HepG2 (cell line): ENCODE data around the gene SIK2. TPM values are rescaled to one million over a fixed set of nuclear protein-coding genes. Genes with fewer than 3 reads are reported as not detected.
A peak's percentile ranks its signal among the peaks of the same experiment; 100 is the strongest.

Source experiments
- ARID2 ChIP-seq: sonication (generic); formaldehyde crosslinking; IDR thresholded peaks from 2 replicates; pipeline ENCODE4 v1.8.1; 2022; ENCODE audit warnings: mild to moderate bottlenecking, missing genetic modification reagents, borderline replicate concordance
- CHCHD3 ChIP-seq: sonication (generic); formaldehyde crosslinking; IDR thresholded peaks from 2 replicates; pipeline ENCODE4 v1.8.0; 2022; ENCODE audit warnings: mild to moderate bottlenecking, missing genetic modification reagents, moderate library complexity
- FOXA3 ChIP-seq: IDR thresholded peaks from 2 replicates; pipeline ENCODE4 v1.6.1; 2016; ENCODE audit warnings: missing genetic modification reagents, missing compliant biosample characterization
- GFI1 ChIP-seq: sonication (generic); formaldehyde crosslinking; IDR thresholded peaks from 2 replicates; pipeline ENCODE4 v1.5.0; 2020; ENCODE audit warnings: missing genetic modification reagents, mild to moderate bottlenecking, borderline replicate concordance
- HNF4G ChIP-seq, 2 experiments: sonication (generic) in 1 of 2; formaldehyde crosslinking in 1 of 2; IDR thresholded peaks; 2 replicates each; pipeline versions ENCODE4 v1.4.0 to v1.6.1; 2011 to 2020; ENCODE audit warnings: borderline replicate concordance in 2 of 2, low read depth in 2 of 2, mild to moderate bottlenecking in 2 of 2, low read length in 1 of 2, missing genetic modification reagents in 1 of 2, moderate library complexity in 1 of 2
- HOMEZ ChIP-seq: IDR thresholded peaks from 2 replicates; pipeline ENCODE4 v1.6.1; 2016; ENCODE audit warnings: low read depth
- IRF1 ChIP-seq: sonication (generic); formaldehyde crosslinking; IDR thresholded peaks from 2 replicates; pipeline ENCODE4 v1.4.0; 2020; ENCODE audit warnings: low read depth, mild to moderate bottlenecking, missing genetic modification reagents
- JDP2 ChIP-seq: sonication (generic); formaldehyde crosslinking; IDR thresholded peaks from 2 replicates; pipeline ENCODE4 v1.8.1; 2022; ENCODE audit warnings: missing genetic modification reagents, borderline replicate concordance
- MTA3 ChIP-seq: sonication (generic); formaldehyde crosslinking; IDR thresholded peaks from 2 replicates; pipeline ENCODE4 v1.4.0; 2020; ENCODE audit warnings: missing genetic modification reagents
- MTF1 ChIP-seq: sonication (generic); formaldehyde crosslinking; IDR thresholded peaks from 2 replicates; pipeline ENCODE4 v1.5.0; 2020; ENCODE audit warnings: missing genetic modification reagents
- NR1H2 ChIP-seq: sonication (generic); formaldehyde crosslinking; IDR thresholded peaks from 2 replicates; pipeline ENCODE4 v1.8.1; 2022; ENCODE audit warnings: low read depth, missing genetic modification reagents, borderline replicate concordance
- POLR2A ChIP-seq, 2 experiments: IDR thresholded peaks; 2 replicates each; pipeline ENCODE4 v1.6.1; 2011; ENCODE audit warnings: low read depth in 2 of 2, low read length in 2 of 2, mild to moderate bottlenecking in 1 of 2, moderate library complexity in 1 of 2; ENCODE audit not compliant: insufficient read depth in 1 of 2
- RBM22 ChIP-seq: fragments of 200-400 bp; formaldehyde crosslinking; optimal IDR thresholded peaks from 2 replicates; pipeline ENCODE3; 2017; ENCODE audit warnings: mild to moderate bottlenecking, low read length, moderate library complexity
- SMAD3 ChIP-seq: sonication (generic); formaldehyde crosslinking; IDR thresholded peaks from 2 replicates; pipeline ENCODE4 v1.4.0; 2020; ENCODE audit warnings: missing genetic modification reagents
- U2AF2 ChIP-seq: fragments of 200-400 bp; formaldehyde crosslinking; IDR thresholded peaks from 2 replicates; pipeline ENCODE4 v1.6.1; 2017; ENCODE audit warnings: low read depth, mild to moderate bottlenecking, low read length
- XRCC5 ChIP-seq: fragments of 200-400 bp; formaldehyde crosslinking; optimal IDR thresholded peaks from 2 replicates; pipeline ENCODE3; 2017; ENCODE audit warnings: mild to moderate bottlenecking, low read length
- ZMYM3 ChIP-seq: sonication (generic); formaldehyde crosslinking; IDR thresholded peaks from 2 replicates; pipeline ENCODE4 v1.5.1; 2020; ENCODE audit warnings: mild to moderate bottlenecking, missing genetic modification reagents
- ZNF230 ChIP-seq: sonication (generic); formaldehyde crosslinking; IDR thresholded peaks from 2 replicates; pipeline ENCODE4 v1.4.0; 2020; ENCODE audit warnings: mild to moderate bottlenecking, missing genetic modification reagents
- ZNF232 ChIP-seq: sonication (generic); formaldehyde crosslinking; IDR thresholded peaks from 2 replicates; pipeline ENCODE4 v1.4.0; 2020; ENCODE audit warnings: missing genetic modification reagents, borderline replicate concordance
- ZNF282 ChIP-seq: fragments of 450-650 bp; IDR thresholded peaks from 2 replicates; pipeline ENCODE4 v1.6.1; 2018; ENCODE audit not compliant: partially characterized antibody
- ZNF567 ChIP-seq: sonication (generic); formaldehyde crosslinking; IDR thresholded peaks from 2 replicates; pipeline ENCODE4 v1.8.1; 2023; ENCODE audit warnings: mild to moderate bottlenecking, missing genetic modification reagents, borderline replicate concordance
- ZNF670 ChIP-seq: sonication (generic); formaldehyde crosslinking; IDR thresholded peaks from 2 replicates; pipeline ENCODE4 v1.8.0; 2022; ENCODE audit warnings: mild to moderate bottlenecking, missing genetic modification reagents, borderline replicate concordance
- ZNF773 ChIP-seq: sonication (generic); formaldehyde crosslinking; IDR thresholded peaks from 2 replicates; pipeline ENCODE4 v1.4.0; 2020; ENCODE audit warnings: missing genetic modification reagents, borderline replicate concordance
- ZNF790 ChIP-seq: sonication (generic); formaldehyde crosslinking; IDR thresholded peaks from 2 replicates; pipeline ENCODE4 v1.8.0; 2022; ENCODE audit warnings: missing genetic modification reagents, mild to moderate bottlenecking, borderline replicate concordance
- polyA plus RNA-seq, 8 experiments: library from polyadenylated mRNA; depleted of rRNA in 3 of 8; stranded (reverse) in 7 of 8; unstranded in 1 of 8; fragments of >200 nt; fragmentation: Illumina TruSeq in 4 of 8; extraction: Trizol in 4 of 8; gene quantifications; 2 replicates each; pipeline versions ENCODE4 v1.2.1 to v1.2.3, GENCODE V29; 2011 to 2016; ENCODE audit warnings: low read depth in 4 of 8, missing spikeins in 1 of 8, mixed read lengths in 1 of 8; ENCODE audit not compliant: insufficient read depth in 1 of 8
- total RNA-seq, 5 experiments: library from RNA; depleted of rRNA; stranded (reverse); fragments of >200 nt; fragmentation: Illumina TruSeq; extraction: Trizol; gene quantifications; 2 replicates each; pipeline ENCODE4 v1.2.3, GENCODE V29; 2016; ENCODE audit warnings: low read depth in 1 of 5
- TF ChIP-seq, protein P1 (sequence below): sonication (generic); formaldehyde crosslinking; IDR thresholded peaks from 2 replicates; pipeline ENCODE4 v1.5.1; 2020; ENCODE audit warnings: missing genetic modification reagents, mild to moderate bottlenecking, borderline replicate concordance

Gene SIK2
- total and polyA plus RNA-seq, 2 of the 13 experiments (the other 11 are each of a cell fraction or from before 2014, with no cell fraction given) = 8.1 to 15.4 TPM

DNA sequence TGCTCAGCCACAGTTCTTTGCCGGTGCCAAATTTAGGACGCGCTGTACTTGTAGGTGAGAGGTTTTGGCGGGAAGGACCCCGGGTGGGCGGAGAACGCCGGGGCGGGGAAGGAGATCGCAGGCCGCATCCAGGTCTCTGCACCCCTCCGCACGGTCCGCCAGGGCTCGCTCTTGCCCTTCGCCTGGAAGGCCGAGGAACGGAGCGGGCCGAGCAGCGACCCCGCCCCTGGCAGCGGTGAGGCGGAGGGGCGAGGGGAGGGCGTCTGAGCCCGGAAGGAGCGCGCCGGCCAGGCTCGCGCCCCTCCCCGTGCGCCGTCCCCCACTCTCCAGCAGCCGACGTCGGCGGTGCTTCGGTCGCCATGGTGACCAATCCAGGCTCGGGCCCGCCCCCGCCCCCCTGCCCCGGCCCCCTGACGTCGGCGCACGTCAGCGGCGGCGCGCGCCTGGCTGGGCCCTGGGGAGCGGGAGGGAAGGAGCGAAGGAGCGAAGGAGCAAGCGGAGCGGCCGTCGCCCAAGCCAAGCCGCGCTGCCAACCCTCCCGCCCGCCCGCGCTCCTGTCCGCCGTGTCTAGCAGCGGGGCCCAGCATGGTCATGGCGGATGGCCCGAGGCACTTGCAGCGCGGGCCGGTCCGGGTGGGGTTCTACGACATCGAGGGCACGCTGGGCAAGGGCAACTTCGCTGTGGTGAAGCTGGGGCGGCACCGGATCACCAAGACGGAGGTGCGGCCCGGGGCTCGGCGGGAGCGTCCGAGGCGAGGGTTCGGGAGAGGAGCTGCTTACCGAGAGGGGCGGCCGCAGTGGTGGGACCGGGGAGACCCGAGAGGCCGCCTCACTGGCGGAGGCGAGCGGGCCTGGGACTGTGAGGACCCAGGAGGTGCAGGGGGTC, at the start of gene SIK2 (continued):
- TF ChIP-seq GFI1 (peak; percentile 71; the same call in 1 of the 2 replicates), HOMEZ (CRISPR knock-in tag) (peak; percentile 84; the same call in 1 of the 2 replicates), POLR2A (IDR thresholded peaks at IDR 0.05; ENCODE audit: insufficient read depth in 1 of 2, low read depth in 2 of 2, low read length in 2 of 2) (peak; percentile 38 to 44; a peak in 2 of 4 replicates), U2AF2 (no peak), SMAD3 (CRISPR knock-in tag) (no peak), ZNF567 (CRISPR knock-in tag) (no peak), MTA3 (CRISPR knock-in tag) (no peak), ZNF790 (CRISPR knock-in tag) (no peak), NR1H2 (CRISPR knock-in tag) (no peak), HNF4G (IDR thresholded peaks at IDR 0.05; ENCODE audit: borderline replicate concordance, low read depth, low read length) (no peak), HNF4G (CRISPR knock-in tag; IDR thresholded peaks at IDR 0.05; ENCODE audit: borderline replicate concordance, low read depth) (no peak; the same call in 1 of the 2 replicates), ZNF232 (CRISPR knock-in tag) (no peak), FOXA3 (peak; percentile 71), IRF1 (CRISPR knock-in tag) (no peak), ZNF670 (no peak; the same call in 1 of the 2 replicates), MTF1 (no peak), RBM22 (no peak), ZNF230 (no peak), CHCHD3 (0 out of 2 replicates have a peak, but pooled peaks have one; percentile 52), ZNF773 (no peak), ZNF282 (no peak), JDP2 (CRISPR knock-in tag) (no peak), ARID2 (CRISPR knock-in tag) (peak; percentile 88), ZMYM3 (CRISPR knock-in tag) (no peak), XRCC5 (peak; percentile 68)
- TF ChIP-seq, protein P1, sequence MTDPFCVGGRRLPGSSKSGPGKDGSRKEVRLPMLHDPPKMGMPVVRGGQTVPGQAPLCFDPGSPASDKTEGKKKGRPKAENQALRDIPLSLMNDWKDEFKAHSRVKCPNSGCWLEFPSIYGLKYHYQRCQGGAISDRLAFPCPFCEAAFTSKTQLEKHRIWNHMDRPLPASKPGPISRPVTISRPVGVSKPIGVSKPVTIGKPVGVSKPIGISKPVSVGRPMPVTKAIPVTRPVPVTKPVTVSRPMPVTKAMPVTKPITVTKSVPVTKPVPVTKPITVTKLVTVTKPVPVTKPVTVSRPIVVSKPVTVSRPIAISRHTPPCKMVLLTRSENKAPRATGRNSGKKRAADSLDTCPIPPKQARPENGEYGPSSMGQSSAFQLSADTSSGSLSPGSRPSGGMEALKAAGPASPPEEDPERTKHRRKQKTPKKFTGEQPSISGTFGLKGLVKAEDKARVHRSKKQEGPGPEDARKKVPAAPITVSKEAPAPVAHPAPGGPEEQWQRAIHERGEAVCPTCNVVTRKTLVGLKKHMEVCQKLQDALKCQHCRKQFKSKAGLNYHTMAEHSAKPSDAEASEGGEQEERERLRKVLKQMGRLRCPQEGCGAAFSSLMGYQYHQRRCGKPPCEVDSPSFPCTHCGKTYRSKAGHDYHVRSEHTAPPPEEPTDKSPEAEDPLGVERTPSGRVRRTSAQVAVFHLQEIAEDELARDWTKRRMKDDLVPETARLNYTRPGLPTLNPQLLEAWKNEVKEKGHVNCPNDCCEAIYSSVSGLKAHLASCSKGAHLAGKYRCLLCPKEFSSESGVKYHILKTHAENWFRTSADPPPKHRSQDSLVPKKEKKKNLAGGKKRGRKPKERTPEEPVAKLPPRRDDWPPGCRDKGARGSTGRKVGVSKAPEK = no peak
